ENCODE measurements around the gene DSCAML1.

DNA sequence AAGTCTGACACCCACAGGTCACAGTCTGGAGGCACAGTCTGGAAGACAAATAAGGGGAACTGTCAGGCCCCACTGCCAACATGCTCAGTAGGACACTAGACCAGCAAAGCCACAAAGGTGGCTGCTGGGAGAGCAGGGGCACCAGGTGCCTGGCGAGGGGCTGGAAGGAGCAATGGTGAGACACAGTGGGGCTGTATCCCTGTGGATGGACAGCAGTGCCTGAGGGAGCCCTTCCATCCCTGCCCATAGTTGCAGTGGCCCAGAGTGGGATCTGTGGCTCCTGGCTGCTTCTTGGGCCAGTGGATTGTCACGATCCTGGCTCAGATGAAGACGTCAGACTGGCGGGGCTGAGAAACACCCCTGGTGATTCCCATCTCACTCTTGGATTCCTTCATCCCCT, 154.6 kb downstream of the DSCAML1 start:
- TF ChIP-seq, protein P1, sequence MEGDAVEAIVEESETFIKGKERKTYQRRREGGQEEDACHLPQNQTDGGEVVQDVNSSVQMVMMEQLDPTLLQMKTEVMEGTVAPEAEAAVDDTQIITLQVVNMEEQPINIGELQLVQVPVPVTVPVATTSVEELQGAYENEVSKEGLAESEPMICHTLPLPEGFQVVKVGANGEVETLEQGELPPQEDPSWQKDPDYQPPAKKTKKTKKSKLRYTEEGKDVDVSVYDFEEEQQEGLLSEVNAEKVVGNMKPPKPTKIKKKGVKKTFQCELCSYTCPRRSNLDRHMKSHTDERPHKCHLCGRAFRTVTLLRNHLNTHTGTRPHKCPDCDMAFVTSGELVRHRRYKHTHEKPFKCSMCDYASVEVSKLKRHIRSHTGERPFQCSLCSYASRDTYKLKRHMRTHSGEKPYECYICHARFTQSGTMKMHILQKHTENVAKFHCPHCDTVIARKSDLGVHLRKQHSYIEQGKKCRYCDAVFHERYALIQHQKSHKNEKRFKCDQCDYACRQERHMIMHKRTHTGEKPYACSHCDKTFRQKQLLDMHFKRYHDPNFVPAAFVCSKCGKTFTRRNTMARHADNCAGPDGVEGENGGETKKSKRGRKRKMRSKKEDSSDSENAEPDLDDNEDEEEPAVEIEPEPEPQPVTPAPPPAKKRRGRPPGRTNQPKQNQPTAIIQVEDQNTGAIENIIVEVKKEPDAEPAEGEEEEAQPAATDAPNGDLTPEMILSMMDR (IDR thresholded peaks at IDR 0.05): no peak
- TF ChIP-seq POLR2A (IDR thresholded peaks at IDR 0.05) (no peak), POLR2AphosphoS5 (IDR thresholded peaks at IDR 0.05) (no peak)

Measured in upper lobe of left lung (tissue), 4 donors.